GM19035 (cell line): ENCODE measurements around the gene CNTN5.

Experiments
- ATAC-seq: cut with Tn5 transposase; IDR thresholded peaks from one replicate; pipeline ENCODE4 v1.9.1; 2021; ENCODE audit not compliant: unreplicated experiment

The CNTN5 gene

DNA sequence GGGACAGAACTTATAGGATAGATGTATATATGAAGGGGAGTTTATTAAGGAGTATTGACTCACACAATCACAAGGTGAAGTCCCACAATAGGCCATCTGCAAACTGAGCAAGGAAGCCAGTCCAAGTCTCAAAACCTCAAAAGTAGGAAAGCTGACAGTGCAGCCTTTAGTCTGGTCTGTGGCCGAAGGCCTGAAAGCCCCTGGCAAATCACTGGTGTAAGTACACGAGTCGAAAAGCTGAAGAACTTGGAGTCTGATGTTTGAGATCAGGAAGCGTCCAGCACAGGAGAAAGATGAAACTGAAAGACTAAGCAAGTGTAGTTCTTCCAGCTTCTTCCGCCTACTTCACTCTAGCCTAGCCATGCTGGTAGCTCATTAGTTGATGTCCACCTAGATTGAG lies 866.7 kb downstream of the CNTN5 start:
- no peak for ATAC-seq

DNA sequence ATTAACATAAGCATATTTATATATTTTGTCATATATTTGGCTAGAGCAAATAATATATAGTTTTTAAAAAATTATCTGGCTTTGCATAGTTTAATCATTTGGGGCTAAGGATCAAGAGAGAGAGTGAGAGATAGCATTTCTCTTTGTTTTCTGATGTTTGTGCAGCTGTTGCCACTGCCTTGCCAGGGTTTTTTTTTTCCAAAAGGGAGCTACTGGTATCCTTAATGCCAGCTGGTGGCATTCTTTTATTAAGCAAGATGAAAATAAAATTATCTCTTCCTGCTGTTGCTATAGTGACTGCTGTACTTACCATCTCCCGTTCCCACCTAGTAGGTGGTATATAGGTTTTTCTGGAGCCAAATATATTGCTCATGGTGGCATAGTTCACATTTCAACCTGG lies 873.1 kb downstream of the CNTN5 start:
- ATAC-seq: no peak

DNA sequence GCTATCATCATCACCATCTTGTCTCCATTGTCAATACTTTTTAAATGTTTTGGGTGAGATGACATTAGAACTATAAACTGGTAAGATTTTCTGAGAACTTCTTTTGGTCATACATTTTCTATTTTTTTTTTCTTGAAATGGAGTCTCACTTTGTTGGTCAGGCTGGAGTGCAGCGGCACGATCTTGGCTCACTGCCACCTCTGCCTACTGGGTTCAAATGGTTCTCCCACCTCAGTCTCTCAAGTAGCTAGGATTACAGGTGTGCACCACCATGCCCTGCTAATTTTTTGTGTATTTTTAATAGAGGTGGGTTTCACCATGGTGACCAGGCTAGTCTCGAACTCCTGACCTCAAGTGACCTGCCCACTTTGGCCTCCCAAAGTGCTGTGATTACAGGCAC lies 880.4 kb downstream of the CNTN5 start:
- ATAC-seq: no peak

DNA sequence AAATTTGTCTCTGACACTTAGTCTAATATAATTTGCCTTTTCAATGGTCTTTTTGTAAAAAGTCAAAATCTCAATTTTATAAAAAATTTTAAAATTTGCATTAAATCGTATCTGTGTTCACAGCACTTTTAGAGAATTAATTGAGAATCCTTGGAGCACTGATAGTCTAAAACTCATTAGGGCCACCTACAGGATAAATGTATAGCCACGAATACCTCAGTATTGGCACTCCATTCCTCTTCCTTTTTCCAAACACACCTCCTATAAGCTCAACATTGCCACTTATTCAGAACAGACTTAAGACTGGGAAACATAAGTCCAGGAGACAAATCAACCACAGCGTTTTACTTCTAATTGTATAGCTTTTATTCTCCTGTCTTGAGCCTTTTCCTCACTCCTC lies 890.4 kb downstream of the CNTN5 start:
- no peak for ATAC-seq

DNA sequence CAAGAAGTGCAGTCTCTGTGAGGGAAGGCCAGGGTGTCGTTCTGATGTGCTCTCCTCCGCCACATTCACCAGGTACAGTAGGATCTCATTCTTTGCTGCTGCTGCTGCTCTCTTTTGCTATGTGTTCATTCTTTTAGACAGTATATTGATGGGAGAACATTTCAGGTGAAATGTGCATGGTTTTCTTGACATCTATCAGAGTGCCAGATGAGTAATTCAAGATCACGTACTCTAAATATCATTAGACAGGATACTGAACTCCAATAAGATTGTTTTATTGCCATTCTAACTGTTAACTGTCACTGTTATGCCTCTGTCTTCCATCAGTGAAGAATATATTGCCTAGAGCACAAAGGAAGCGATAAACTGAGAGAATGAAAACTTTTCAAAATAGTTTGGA lies 895.3 kb downstream of the CNTN5 start:
- ATAC-seq: no peak

DNA sequence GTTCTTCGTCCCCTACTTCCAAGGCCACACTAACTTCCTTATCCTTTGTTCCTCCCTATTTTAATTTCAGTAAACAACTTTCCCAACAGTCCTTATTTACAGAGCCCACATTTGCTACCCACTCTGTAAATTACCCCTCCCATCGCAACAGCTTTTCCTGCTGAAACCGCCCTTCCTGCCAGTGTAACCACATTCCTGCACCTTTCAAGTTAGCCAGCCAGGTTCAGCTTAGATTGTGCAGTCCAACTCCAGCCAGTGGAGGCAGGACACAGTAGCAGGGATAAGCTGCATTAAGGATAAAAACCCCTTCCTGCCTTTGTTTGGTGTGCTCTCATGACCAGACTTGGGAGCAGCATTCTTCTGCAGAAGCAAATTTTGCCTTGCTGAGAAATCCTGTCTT lies 898.0 kb downstream of the CNTN5 start:
- no peak for ATAC-seq

DNA sequence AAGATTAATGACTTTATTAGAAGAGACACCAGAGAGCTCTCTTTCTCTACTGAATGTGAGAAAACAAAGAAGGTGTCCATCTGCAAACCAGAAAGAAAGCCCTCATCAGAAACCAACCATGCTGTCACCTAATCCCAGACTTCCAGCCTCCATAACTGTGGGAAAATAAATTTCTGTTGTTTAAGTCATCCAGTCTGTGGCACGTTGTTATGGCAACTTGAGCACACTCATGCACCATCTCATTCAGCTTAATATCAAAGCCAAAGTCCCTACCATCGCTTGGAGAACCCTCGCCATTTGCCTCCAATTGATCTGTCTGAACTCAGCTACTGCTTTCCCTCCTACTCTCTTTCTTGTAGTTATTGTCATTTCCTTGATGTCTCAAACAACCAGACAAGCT lies 900.2 kb downstream of the CNTN5 start:
- no peak for ATAC-seq

DNA sequence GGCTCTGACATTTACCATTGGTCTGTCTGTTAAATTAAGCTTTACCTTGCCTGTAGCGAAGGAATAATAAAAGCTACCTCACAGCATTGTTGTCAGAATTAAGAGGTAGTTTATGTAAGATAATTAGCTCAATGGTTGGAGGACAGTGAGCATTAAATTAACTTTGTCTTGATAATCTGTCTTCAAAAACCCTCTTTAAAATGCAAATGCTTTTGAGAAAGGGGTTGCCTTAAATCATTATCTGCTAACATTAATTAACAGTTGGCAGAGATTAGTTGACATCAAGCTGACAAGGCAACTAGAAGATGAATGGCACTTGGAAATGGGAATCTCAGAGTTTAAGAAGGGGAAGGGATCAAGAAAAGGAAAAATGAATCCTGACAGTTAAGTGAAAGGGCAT lies 905.2 kb downstream of the CNTN5 start:
- ATAC-seq: no peak

DNA sequence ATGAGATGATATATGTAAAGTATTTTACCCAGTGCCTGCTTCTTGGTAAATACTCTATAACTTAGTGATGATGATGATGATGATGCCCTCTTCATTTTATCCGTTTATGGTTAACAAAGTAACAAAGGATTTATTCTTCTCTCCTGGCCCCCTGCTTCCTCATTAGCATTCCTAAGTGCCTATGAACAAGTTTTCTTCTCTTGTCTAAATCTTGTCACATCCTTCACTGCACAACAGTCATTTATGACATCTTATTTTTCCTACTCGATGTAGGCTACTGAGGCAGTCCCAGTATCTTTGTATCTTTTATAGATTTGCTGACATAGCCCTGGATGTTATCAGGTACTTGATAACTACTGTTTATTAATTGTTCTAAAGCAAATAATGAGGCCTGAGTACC lies 911.9 kb downstream of the CNTN5 start:
- no peak for ATAC-seq

DNA sequence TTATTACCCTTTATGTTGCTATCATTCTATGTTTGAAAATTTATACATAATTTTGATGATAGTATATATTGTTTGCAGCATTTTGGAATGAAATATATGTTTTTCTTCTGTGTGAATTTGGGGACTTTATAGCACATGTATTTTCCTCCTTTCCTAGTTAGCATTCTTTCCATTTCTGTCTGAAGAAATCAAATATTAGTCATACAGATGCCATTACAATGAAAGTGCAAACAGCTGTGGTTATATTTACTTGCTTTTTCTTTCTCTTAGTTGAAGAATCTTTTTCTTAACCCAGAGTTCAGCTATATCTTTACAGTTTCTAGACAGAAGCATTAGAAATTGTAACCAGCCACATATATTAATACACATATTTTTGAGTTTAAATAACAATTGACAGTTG lies 913.3 kb downstream of the CNTN5 start:
- ATAC-seq: no peak

DNA sequence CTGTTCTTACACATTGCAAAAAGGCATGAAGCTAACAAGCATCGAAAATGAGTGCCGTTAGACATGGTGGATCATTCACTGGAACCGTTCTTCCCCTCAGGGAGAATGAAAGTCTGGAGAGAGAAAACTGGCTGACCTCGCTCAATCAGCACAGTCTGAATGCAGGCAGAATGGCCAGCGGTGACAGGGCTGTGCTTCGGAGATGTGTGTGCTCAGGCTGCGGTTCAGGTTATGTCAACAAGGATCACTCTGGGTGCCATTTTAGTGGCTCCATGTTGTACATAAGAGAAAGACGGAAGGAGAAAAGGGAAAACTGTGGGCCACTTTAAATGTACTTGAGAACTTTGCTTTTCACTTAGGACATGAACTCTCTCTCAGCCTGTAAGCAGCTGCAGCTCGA lies 916.6 kb downstream of the CNTN5 start:
- no peak for ATAC-seq

DNA sequence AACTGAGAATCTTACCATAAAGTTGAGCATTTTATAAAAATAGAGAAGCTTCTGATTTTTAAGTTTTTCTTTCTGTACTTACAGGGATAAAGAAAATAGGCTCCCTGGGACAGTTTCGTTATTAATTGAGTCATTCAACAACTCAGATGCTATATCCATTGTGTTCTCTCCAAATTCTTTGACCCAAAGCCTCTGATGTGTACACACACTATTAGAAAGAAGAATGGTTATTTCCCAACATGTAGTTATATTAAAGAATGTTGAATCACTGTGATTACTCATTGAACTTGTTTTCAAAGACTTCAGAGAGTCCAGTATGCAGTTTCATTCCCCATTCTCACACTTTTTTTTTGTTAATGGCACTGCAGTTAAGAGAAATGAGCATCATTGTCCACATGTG lies 932.1 kb downstream of the CNTN5 start:
- ATAC-seq: no peak

DNA sequence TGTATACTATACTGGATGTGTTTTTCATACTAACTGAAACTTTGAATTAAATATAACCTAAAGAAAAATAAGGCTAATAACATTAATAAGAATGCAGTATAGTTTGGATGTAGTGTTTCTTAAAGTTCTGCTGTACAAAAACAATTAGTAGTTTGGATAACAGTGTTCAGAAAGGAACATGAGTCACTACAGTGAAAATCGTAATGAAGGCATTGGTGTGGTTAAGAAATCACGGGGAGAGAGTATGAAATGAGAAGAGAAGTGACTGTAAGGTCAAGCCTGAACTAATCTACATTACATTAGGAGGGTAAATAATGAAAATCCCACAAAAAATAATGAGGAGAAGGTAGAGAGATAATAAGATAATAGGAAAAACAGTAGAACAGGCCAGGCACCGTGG lies 939.8 kb downstream of the CNTN5 start:
- ATAC-seq: no peak

DNA sequence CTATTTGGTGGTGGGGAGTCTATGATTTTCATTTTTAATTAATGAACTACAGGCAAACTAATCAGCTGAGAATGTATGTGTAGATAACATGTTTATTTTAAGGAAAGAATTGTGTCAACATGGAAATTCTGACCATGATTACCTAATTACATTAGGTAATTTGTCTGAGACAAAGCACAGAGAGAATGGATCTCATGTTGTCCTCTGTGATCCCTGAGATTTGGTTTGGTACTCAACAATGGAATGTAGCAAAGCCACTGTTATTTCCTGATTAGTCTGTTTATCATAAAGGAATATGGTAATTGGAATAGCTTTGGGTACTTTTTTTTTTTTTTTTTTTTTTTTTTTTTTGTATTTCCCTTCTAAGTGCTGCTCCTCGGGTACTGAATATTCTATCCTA lies 947.6 kb downstream of the CNTN5 start:
- no peak for ATAC-seq

DNA sequence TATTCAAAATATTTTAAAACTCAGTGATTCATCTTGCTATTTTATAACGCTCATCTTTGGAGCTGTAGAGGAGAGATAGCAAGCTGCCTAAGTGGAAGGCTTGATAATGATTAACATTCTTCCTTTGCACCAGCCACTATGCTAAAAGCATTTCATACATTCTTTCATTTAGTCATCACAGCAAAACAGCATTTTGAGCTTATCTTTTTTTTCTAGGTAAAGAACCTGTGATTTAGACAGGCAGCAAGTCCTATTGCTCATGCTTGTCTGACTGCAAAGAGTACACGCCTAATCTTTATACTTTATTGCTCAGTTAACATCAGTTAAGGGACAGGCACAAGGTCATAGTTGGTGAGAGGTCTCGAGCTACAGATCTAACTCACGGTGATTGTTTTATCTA lies 953.2 kb downstream of the CNTN5 start:
- no peak for ATAC-seq

DNA sequence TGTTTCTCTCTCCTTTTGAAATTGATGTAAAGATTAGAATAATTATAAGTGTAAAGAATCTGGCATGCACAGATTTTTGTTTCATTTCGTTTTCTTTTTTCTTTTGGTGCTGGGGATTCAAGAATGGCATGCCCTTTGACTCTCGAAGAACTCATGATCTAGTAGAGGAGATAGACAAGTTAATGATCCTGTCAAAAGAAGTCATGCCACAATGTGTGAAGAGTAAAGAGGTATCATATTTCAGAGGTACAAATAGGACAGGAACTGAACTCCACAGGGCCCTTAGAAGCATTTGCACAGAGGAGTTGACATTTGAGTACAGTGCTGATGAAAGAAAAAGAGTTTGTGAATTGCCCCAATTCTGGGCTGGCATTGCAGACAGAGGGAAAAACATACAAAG lies 958.3 kb downstream of the CNTN5 start:
- no peak for ATAC-seq

DNA sequence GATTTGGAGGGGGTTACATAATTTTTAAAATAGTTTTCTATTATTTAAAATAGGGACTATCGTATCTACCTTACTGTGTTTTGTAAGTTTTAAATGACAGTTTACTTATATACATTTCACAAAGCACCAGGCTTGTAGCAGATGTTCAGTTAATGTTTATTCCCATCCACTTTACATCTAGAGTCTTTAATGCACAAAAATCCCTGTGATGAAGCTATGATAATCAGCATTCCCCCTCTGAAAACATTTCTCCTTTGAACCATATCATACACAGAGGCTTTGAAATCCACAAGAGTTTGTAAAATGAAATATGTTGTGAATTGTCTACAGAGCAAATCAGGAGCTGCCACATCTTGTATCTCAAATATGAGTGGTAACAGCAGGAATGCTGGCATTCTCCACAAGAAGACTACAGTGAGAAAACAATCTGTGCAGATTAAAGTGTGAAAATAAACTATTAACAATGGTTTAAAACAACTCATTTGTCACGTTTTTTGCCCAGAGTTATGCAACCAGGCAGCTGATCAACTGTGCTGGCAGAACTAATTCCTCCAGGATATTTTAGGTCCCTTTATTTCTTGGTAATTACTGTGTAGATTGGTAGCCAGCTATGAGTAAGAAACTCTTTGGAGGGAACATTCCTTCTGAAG lies 967.2 kb downstream of the CNTN5 start:
- ATAC-seq: no peak

DNA sequence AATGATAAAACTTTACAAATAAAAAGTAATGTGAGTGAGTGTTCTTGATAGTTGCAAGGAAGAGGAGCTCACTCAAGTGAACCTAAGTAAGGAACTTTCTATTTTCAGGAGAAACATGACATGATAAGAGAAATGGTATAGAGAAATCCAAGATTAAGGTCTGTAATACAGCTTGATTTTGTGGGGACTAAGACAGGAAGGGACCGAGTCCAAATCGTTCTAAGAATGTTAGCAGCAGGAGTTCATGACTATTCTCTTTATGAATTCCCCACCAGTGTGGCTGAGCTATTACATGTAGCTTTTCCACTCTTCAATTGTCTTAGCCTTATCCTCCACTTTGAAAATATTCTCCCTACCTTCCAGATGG lies 967.7 kb downstream of the CNTN5 start:
- no peak for ATAC-seq

DNA sequence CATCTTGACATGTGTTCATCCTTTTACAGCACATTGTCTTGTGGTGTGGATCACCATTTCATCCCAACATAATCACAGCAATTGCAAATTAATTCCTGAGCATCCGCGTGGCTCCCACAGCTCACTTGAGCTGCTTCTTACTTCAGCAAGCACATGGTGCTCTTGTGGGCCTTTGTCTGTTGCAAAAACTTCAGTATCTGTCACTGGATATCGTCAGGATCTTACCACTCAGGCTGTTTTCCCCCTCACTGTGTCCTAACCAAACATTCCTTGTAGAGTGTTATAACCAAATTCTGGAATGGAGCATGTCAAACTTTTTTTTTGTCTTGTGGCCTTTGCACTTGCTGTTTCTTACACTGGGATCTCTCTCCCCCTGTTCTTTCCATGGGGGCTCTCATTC lies 983.2 kb downstream of the CNTN5 start:
- ATAC-seq: no peak

DNA sequence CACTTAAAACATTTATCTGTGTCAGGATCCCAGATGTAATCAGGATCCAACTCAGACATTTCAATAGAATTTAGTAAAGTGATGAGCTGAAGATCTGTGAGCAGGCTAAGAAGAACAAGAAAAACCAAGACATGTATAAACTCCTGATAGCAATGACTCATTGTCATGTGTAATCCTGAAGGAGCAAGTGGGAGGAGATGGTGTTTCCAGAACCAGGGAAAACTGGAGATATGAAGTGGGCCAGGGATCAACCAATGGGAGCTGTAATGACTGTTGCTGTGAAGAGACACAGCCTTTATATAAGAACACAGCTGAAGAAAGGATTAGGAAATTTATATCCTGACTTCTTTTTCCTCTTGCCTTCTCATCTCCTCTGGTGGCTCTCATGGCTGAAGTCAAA lies 983.8 kb downstream of the CNTN5 start:
- ATAC-seq: no peak

DNA sequence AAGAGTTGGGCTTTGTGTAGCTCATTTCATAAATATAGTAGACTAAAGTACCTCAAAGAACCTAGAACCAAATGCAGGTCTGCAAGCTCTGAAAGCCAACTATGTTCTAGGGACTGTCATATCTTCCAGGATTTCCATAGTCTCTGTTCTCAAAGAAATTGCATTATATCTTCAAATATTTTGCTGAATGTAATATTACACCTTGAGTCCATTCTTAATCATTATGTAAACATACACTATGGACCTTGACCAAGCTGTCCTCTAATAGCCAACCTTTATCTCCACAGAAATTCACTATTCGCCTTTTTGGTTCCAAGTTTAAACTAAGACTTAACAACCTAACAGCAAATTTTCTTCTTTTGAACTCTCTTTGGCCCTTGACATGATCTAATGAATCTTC lies 987.7 kb downstream of the CNTN5 start:
- no peak for ATAC-seq

DNA sequence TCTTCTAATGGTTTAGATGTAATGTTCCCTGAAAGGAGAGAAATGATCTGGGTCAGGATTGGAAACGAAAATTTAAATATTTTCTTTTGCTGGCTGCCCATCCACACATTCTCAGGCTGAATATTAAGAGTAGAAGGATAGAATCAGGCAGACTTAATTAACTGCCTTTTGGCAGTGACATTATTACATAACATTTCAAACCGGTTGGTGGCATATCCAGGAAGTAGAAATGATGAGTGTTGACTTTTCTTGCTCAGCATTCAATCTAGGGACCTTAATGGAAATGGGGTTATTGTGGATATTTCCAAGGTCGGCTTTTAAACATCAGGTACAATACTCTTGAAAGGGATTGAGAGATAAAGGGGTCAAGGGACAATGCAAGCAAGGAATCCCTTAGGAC lies 989.0 kb downstream of the CNTN5 start:
- no peak for ATAC-seq

DNA sequence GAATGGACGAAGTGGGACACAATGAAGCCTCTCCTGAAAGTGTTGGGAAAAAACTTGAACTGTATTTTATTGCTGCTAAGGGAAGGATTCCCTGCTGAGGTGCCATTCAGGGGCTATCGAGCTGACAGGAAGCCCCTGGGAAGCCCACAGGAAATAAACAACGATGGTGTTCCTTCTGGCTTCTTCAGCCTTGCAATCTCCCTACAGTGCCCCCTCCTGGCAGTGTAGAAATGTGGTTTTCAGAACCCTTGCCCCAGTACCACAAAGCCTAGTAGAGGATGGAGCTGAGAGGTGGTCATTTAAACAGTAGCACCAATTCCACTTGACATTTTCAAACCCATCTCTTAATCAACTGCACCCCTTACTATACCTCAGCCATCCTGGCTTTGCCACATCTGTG lies 989.6 kb downstream of the CNTN5 start:
- no peak for ATAC-seq

DNA sequence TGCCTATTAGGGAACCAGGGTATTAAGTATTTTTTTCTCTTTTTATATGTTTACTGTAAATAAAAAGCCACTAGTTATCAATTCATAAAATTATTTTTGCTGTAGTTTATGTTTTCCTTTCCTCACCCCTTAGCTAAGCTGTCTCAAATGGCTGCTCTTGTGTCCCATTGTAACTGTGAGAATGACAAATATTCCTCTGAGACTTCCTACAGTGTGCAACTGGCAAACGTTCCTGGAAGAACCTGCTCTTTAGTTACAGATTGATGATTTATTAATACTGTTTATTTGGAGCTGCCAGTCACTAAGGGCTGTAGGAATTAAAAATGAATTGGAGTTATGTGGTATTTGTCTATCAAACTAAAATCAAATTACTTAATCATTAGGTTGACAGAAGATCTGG lies 990.9 kb downstream of the CNTN5 start:
- ATAC-seq: no peak
